Neural cell (in vitro differentiated cells): Measurements from ENCODE around the gene PLA1A. TPM values are rescaled to one million over a fixed set of nuclear protein-coding genes. Genes with fewer than 3 reads are reported as not detected.

Source experiments
- H2AFZ ChIP-seq: fragments of 200-600, 300-800 bp; sonication (generic), shearing (Covaris generic); 2 replicates; pipeline ENCODE4 v1.6.0; 2014; ENCODE audit warnings: low read depth, mild to moderate bottlenecking, antibody characterized with exemption, low read length, moderate library complexity
- H3F3A ChIP-seq: fragments of 200-600 bp; shearing (Covaris generic); 2 replicates; pipeline ENCODE4 v1.6.1; 2016; ENCODE audit warnings: mild to moderate bottlenecking, moderate library complexity, mixed read lengths, antibody characterized with exemption, low read length; ENCODE audit not compliant: insufficient read depth, poor library complexity, severe bottlenecking
- H3K27ac ChIP-seq: fragments of 200-600, 300-800 bp; sonication (generic), shearing (Covaris generic); 2 replicates; pipeline ENCODE4 v1.5.1; 2014; ENCODE audit warnings: mild to moderate bottlenecking, low read length, moderate library complexity
- H3K27me3 ChIP-seq: fragments of 300-800, 200-600 bp; sonication (generic), shearing (Covaris generic); 2 replicates; pipeline ENCODE4 v1.6.0; 2014; ENCODE audit warnings: mild to moderate bottlenecking, low read depth, low read length, moderate library complexity; ENCODE audit not compliant: insufficient read depth
- H3K36me3 ChIP-seq: fragments of 300-800, 200-600 bp; sonication (generic), shearing (Covaris generic); 2 replicates; pipeline ENCODE4 v1.5.1; 2014; ENCODE audit warnings: mild to moderate bottlenecking, antibody characterized with exemption, low read length, moderate library complexity; ENCODE audit not compliant: insufficient read depth
- H3K4me2 ChIP-seq: fragments of 300-800, 200-600 bp; sonication (generic), shearing (Covaris generic); 2 replicates; pipeline ENCODE4 v1.6.0; 2014; ENCODE audit warnings: mild to moderate bottlenecking, low read length
- H3K4me3 ChIP-seq: fragments of 300-800, 200-600 bp; sonication (generic), shearing (Covaris generic); 2 replicates; pipeline ENCODE4 v1.5.1; 2014; ENCODE audit warnings: mild to moderate bottlenecking, low read length, moderate library complexity
- H3K79me2 ChIP-seq: fragments of 200-600 bp; shearing (Covaris generic); replicated peaks from 2 replicates; pipeline ENCODE4 v1.6.0; 2014; ENCODE audit warnings: mild to moderate bottlenecking, low read length, moderate library complexity; ENCODE audit not compliant: insufficient read depth
- H3K9ac ChIP-seq: fragments of 300-800, 200-600 bp; sonication (generic), shearing (Covaris generic); 2 replicates; pipeline ENCODE4 v1.6.1; 2016; ENCODE audit warnings: mild to moderate bottlenecking, low read length, mixed read lengths
- H3K9me2 ChIP-seq: fragments of 200-600 bp; shearing (Covaris generic); 2 replicates; pipeline ENCODE4 v1.6.1; 2016; ENCODE audit warnings: mild to moderate bottlenecking, low read length, mixed read lengths; ENCODE audit not compliant: insufficient read depth
- H3K9me3 ChIP-seq: fragments of 200-600, 300-800 bp; sonication (generic), shearing (Covaris generic); 2 replicates; pipeline ENCODE4 v1.6.1; 2016; ENCODE audit warnings: mild to moderate bottlenecking, mixed run types, low read length, moderate library complexity, mixed read lengths
- H4K20me1 ChIP-seq: fragments of 200-600 bp; shearing (Covaris generic); 2 replicates; pipeline ENCODE4 v1.6.1; 2016; ENCODE audit warnings: mild to moderate bottlenecking, mixed run types; ENCODE audit not compliant: insufficient read depth
- EP300 ChIP-seq: fragments of 450-650 bp; conservative IDR thresholded peaks from 2 replicates; pipeline ENCODE4 v1.6.1; 2014; ENCODE audit warnings: antibody characterized with exemption, mild to moderate bottlenecking, moderate library complexity; ENCODE audit not compliant: poor library complexity, severe bottlenecking
- EZH2 ChIP-seq: fragments of 200-600, 300-800 bp; shearing (Covaris generic), sonication (generic); IDR thresholded peaks from 2 replicates; pipeline ENCODE4 v1.6.1; 2014; ENCODE audit warnings: antibody characterized with exemption, low read length, borderline replicate concordance, mild to moderate bottlenecking; ENCODE audit not compliant: insufficient read depth, poor library complexity, severe bottlenecking
- MXI1 ChIP-seq: fragments of 450-650 bp; conservative IDR thresholded peaks from 2 replicates; pipeline ENCODE4 v1.6.1; 2014; ENCODE audit warnings: antibody characterized with exemption, mild to moderate bottlenecking; ENCODE audit not compliant: poor library complexity, severe bottlenecking
- POLR2AphosphoS5 ChIP-seq: IDR thresholded peaks from 2 replicates; pipeline ENCODE4 v1.6.1; 2012
- RAD21 ChIP-seq: fragments of 450-650 bp; conservative IDR thresholded peaks from 2 replicates; pipeline ENCODE4 v1.6.1; 2014; ENCODE audit warnings: antibody characterized with exemption, mild to moderate bottlenecking, moderate library complexity
- SMC3 ChIP-seq: fragments of 450-650 bp; conservative IDR thresholded peaks from 2 replicates; pipeline ENCODE4 v1.6.1; 2014; ENCODE audit warnings: antibody characterized with exemption, mild to moderate bottlenecking, moderate library complexity; ENCODE audit not compliant: poor library complexity
- TAF1 ChIP-seq: IDR thresholded peaks from 2 replicates; pipeline ENCODE4 v1.6.1; 2012; ENCODE audit warnings: low read depth
- polyA plus RNA-seq: library from polyadenylated mRNA; depleted of rRNA; stranded (reverse); fragments of >200 nt; gene quantifications from 2 replicates; pipeline ENCODE4 v1.2.3, GENCODE V29; 2014
- TF ChIP-seq, protein P1 (sequence below): IDR thresholded peaks from 2 replicates; pipeline ENCODE4 v1.6.1; 2012; ENCODE audit warnings: borderline replicate concordance
- TF ChIP-seq, protein P2 (sequence below): fragments of 450-650 bp; IDR thresholded peaks from 2 replicates; pipeline ENCODE4 v1.5.1; 2014; ENCODE audit warnings: antibody characterized with exemption, mild to moderate bottlenecking, moderate library complexity; ENCODE audit not compliant: poor library complexity, severe bottlenecking

Gene PLA1A
- polyA plus RNA-seq, 1 donor from 2014 or later: not detected

DNA sequence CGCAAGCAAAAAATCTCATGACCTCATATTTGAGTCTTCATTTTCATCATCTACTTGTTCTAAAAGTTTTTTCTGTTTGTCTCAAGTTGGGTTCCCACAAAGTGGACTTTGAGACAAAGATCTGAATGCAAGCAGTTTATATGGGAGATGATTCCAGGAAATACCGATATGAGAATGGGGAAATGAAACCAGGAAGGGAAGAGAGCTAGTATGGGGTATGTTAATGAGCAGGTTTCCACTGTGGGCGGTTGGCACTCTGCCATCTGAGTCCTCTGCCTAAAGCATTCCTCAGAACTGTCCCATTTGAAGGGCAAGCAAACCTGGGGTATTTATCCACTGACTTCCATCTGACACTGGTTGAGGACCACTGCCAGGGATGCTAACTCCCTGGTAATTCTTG, 9.6 kb upstream of the PLA1A start:
- Histone ChIP-seq H3K27ac (no peak overlapping the region), H3K4me2 (no peak overlapping the region), H3K79me2 (no peaks in the 10 kb centered on the region), H4K20me1 (no peaks in the 10 kb centered on the region), H2AFZ (no peak overlapping the region), H3K9ac (no peak overlapping the region), H3K27me3 (no peaks in the 10 kb centered on the region), H3K36me3 (no peaks in the 10 kb centered on the region), H3K4me3 (no peak overlapping the region), H3K9me3 (no peaks in the 10 kb centered on the region), H3K9me2 (no peaks in the 10 kb centered on the region), H3F3A (no peaks in the 10 kb centered on the region)
- TF ChIP-seq, protein P1, sequence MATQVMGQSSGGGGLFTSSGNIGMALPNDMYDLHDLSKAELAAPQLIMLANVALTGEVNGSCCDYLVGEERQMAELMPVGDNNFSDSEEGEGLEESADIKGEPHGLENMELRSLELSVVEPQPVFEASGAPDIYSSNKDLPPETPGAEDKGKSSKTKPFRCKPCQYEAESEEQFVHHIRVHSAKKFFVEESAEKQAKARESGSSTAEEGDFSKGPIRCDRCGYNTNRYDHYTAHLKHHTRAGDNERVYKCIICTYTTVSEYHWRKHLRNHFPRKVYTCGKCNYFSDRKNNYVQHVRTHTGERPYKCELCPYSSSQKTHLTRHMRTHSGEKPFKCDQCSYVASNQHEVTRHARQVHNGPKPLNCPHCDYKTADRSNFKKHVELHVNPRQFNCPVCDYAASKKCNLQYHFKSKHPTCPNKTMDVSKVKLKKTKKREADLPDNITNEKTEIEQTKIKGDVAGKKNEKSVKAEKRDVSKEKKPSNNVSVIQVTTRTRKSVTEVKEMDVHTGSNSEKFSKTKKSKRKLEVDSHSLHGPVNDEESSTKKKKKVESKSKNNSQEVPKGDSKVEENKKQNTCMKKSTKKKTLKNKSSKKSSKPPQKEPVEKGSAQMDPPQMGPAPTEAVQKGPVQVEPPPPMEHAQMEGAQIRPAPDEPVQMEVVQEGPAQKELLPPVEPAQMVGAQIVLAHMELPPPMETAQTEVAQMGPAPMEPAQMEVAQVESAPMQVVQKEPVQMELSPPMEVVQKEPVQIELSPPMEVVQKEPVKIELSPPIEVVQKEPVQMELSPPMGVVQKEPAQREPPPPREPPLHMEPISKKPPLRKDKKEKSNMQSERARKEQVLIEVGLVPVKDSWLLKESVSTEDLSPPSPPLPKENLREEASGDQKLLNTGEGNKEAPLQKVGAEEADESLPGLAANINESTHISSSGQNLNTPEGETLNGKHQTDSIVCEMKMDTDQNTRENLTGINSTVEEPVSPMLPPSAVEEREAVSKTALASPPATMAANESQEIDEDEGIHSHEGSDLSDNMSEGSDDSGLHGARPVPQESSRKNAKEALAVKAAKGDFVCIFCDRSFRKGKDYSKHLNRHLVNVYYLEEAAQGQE: no peak
- TF ChIP-seq, protein P2, sequence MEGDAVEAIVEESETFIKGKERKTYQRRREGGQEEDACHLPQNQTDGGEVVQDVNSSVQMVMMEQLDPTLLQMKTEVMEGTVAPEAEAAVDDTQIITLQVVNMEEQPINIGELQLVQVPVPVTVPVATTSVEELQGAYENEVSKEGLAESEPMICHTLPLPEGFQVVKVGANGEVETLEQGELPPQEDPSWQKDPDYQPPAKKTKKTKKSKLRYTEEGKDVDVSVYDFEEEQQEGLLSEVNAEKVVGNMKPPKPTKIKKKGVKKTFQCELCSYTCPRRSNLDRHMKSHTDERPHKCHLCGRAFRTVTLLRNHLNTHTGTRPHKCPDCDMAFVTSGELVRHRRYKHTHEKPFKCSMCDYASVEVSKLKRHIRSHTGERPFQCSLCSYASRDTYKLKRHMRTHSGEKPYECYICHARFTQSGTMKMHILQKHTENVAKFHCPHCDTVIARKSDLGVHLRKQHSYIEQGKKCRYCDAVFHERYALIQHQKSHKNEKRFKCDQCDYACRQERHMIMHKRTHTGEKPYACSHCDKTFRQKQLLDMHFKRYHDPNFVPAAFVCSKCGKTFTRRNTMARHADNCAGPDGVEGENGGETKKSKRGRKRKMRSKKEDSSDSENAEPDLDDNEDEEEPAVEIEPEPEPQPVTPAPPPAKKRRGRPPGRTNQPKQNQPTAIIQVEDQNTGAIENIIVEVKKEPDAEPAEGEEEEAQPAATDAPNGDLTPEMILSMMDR: no peak
- TF ChIP-seq EP300 (no peak), TAF1 (no peak), SMC3 (no peak)

DNA sequence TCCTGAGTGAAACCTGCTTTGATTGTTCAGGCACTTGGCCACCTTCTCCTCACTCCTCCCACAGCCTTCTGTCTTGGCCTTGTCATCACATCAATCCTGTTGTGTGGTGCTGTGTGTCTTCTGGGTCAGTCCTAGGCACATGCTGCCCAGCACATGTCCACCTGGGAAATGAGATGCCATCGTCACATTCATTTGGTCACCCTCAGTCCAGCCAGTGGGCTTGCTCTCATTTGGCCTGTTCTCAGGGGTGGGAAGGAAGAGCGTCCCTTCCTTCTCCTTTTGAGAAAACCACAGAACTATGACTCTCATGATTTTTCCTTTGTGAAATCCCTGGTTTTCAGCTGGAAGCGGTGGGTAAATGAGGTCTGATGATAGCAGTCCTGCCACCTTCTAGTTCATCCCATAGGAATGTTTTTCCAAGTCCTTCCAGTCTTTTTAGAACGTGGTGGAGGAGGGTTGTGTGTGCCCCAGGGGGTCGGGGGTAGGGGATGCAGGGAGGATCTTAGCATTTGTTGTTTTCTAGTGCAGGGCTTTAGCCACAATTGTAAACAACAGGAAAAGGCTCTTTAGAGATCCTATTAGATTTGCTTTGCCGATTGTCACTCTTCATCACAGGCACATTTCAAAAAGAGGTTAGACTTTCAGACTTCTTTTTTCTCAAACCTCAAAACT, 8.4 kb upstream of the PLA1A start:
- no peaks in the 10 kb centered on the region for H3K27me3 ChIP-seq
- no peak overlapping the region for H3K4me3 ChIP-seq
- H4K20me1 ChIP-seq: no peaks in the 10 kb centered on the region
- no peak overlapping the region for H3K9ac ChIP-seq
- H2AFZ ChIP-seq: no peak overlapping the region
- no peak overlapping the region for H3K27ac ChIP-seq
- no peaks in the 10 kb centered on the region for H3K9me3 ChIP-seq
- H3K9me2 ChIP-seq: no peaks in the 10 kb centered on the region
- TF ChIP-seq MXI1: no peak
- TF ChIP-seq TAF1: no peak
- TF ChIP-seq, protein P1: no peak
- TF ChIP-seq EZH2: no peak
- no peak for TF ChIP-seq EP300
- TF ChIP-seq POLR2AphosphoS5: no peak
- TF ChIP-seq SMC3: no peak
- TF ChIP-seq, protein P2: no peak
- no peak for TF ChIP-seq RAD21
- H3K36me3 ChIP-seq: no peaks in the 10 kb centered on the region
- no peaks in the 10 kb centered on the region for H3F3A ChIP-seq
- H3K4me2 ChIP-seq: no peak overlapping the region
- H3K79me2 ChIP-seq: no peaks in the 10 kb centered on the region
